ENCODE measurements around the gene ATAD3A. TPM values are rescaled to one million over a fixed set of nuclear protein-coding genes. Genes with fewer than 3 reads are reported as not detected.
"Not testable (repeated sequence)": the region's sequence is repeated elsewhere in the genome, so short reads cannot be mapped to it uniquely, and the experiment has no call there.

Gene ATAD3A
- total RNA-seq, result 10 to 100 TPM; 51.6 to 57.4 TPM

DNA sequence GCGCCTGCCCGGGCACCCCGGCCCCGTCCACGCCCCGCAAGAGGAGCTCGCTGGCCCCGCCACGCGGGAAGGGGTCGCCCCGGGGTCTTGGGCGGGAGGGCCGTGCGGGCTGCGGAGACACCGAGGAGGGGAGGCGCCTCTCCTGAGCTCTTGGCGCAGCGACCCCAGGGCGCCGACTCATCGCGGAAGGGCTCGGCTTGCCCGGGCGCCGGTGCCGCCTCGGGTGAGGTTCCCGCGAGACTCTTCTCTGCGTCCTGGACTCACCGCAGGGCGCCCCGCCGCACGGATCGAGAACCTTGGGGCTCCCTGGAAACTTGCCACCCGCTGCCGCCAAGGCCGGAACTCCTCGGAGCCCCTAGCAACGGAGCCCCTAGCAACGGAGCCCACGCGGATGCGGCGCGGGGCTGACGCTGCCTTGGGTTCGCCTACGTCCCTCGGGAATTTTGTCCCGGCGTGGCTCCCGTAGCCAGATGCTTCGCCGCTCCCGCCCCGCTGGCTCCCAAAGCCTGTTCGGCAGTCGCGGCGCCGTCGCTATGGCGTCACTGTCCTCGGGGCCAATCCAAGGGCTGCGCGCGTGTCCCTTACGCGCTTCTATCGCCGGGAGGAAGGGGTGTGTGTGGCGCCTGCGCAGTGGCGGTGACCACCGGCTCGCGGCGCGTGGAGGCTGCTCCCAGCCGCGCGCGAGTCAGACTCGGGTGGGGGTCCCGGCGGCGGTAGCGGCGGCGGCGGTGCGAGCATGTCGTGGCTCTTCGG is at the start of gene ATAD3A:
ATAD3A (plus strand) TSS at position 630 of the 753 bp plus-strand sequence; CDS start at position 737, 107 bp downstream.
- POLR2A ChIA-PET, result interaction anchor here (0.5 kb wide), 1 partner anchor 104 kb away, joined by 3 read pairs; the partner anchor contains the start of gene MRPL20
- peaks cover 6% of the 10 kb centered on the region for H3K36me3 Mint-ChIP-seq (ENCODE audit: low read depth)
- no peaks in the 10 kb centered on the region for H3K27me3 Mint-ChIP-seq (ENCODE audit: low read depth)
- peaks cover 17% of the 10 kb centered on the region for H3K4me1 Mint-ChIP-seq (ENCODE audit: low read depth)
- H3K27ac Mint-ChIP-seq, result peak within 1 kb of the TSS; percentile 91
- CTCF ChIA-PET, result no interaction called here
- DNase-seq, result peak; percentile 97
- no peaks in the 10 kb centered on the region for H3K9me3 Mint-ChIP-seq (ENCODE audit: insufficient read depth)
- H3K4me3 Mint-ChIP-seq, result peak within 1 kb of the TSS; percentile 79
- ATAC-seq, result peak; percentile 92

- ChIA-PET POLR2A (no interaction called here), CTCF (interaction anchor here (1.1 kb wide), 1 partner anchor 42 kb away, joined by 3 read pairs; no protein-coding TSS in a partner anchor)
- Mint-ChIP-seq H3K36me3 (ENCODE audit: low read depth) (no peaks in the 10 kb centered on the region), H3K27me3 (ENCODE audit: low read depth) (no peaks in the 10 kb centered on the region), H3K9me3 (ENCODE audit: insufficient read depth) (no peaks in the 10 kb centered on the region), H3K4me3 (peak overlapping the region; percentile 36), H3K27ac (peak overlapping the region; percentile 72), H3K4me1 (ENCODE audit: low read depth) (peaks cover 2% of the 10 kb centered on the region)
- peak; percentile 41 for ATAC-seq
- no peak for DNase-seq
Observed at GRCh38 chr1:1462318-1462966, 49.5 kb upstream of the ATAD3A start.

- ATAC-seq (no peak), DNase-seq (no peak)
- ChIA-PET CTCF (interaction anchor here (0.8 kb wide), 1 partner anchor 215 kb away, joined by 3 read pairs; no protein-coding TSS in a partner anchor), POLR2A (no interaction called here)
- H3K4me3 Mint-ChIP-seq, result no peak overlapping the region
- H3K4me1 Mint-ChIP-seq (ENCODE audit: low read depth), result peaks cover 2% of the 10 kb centered on the region
- no peaks in the 10 kb centered on the region for H3K27me3 Mint-ChIP-seq (ENCODE audit: low read depth)
- H3K9me3 Mint-ChIP-seq (ENCODE audit: insufficient read depth), result no peaks in the 10 kb centered on the region
- H3K36me3 Mint-ChIP-seq (ENCODE audit: low read depth), result no peaks in the 10 kb centered on the region
- no peak overlapping the region for H3K27ac Mint-ChIP-seq
Observed at GRCh38 chr1:1463312-1463711, 48.6 kb upstream of the ATAD3A start.

DNA sequence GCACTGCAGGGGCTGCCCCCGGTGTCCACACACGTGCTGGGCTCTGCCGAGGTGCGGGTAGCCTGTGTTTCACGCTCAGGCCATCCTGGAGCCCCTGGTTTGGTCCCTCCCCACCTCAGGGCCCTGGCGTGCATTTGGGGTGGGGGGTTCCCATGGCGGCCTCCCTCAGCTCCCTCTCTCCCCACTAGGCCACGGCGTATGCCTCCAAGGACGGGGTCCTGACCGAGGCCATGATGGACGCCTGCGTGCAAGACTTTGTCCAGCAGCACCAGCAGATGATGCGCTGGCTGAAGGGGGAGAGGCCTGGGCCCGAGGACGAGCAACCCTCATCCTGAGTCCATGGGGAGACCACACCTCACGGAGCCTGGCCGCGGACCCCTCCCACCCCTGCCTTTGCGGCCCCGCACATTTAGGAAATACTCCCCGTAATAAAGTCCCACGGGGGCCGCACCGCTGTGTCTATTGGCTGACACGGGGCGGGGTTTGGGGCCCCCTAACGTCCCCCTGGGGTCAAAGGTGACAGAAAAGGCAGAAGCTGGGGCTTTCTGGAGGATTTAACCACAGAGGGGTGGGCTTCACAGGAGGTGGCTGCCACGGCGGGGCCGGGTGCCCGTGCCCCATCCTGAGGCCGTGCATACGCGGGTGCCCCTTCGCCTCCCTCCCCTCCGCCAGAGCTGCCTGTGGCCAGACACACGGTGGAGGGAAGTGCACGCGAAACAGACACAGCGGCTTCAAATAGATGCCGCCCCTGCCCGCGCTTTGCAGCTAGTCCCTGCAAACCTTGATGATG is 43.6 kb upstream of the ATAD3A start:
- H3K9me3 Mint-ChIP-seq (ENCODE audit: insufficient read depth); H3K27ac Mint-ChIP-seq; DNase-seq; H3K27me3 Mint-ChIP-seq (ENCODE audit: low read depth); ATAC-seq; CTCF ChIA-PET; POLR2A ChIA-PET; H3K4me3 Mint-ChIP-seq; H3K36me3 Mint-ChIP-seq (ENCODE audit: low read depth): not testable (repeated sequence)
- peaks cover 22% of the 10 kb centered on the region for H3K4me1 Mint-ChIP-seq (ENCODE audit: low read depth)

DNA sequence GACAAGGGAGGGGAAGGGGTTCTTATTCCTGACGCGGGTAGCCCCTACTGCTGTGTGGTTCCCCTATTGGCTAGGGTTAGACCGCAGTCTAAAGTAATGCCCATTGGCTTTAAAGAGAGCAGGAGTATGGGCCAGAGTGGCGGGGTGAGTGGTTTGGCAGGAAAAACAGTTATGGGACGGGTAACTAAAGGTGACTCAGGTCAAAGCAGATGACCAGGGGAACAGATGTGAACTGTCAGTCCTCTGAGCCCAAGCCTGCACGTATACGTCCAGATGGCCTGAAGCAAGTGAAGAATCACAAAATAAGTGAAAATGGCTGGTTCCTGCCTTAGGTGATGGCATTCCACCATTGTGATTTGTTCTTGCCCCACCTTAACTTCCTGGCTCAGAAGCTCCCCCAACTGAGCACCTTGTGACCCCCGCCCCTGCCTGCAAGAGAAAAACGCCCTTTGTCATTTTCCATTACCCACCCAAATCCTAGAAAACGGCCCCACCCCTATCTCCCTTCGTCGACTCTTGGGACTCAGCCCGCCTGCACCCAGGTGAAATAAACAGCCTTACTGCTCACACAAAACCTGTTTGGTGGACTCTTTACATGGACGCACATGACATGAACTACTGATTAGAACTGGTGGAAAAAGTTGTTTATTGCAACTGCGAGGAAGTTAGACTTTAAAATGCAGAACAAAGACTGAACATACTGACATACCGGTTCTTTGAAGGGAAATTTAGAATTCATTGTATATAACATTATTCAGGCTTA is 41.2 kb upstream of the ATAD3A start:
- Mint-ChIP-seq H3K27me3 (ENCODE audit: low read depth) (no peaks in the 10 kb centered on the region), H3K4me3 (peak overlapping the region; percentile 93), H3K9me3 (ENCODE audit: insufficient read depth) (no peaks in the 10 kb centered on the region), H3K27ac (peak overlapping the region; percentile 91), H3K36me3 (ENCODE audit: low read depth) (no peaks in the 10 kb centered on the region), H3K4me1 (ENCODE audit: low read depth) (peaks cover 27% of the 10 kb centered on the region)
- ATAC-seq, result peak; percentile 6
- DNase-seq, result peak; percentile 45
- CTCF ChIA-PET, result interaction anchor here (0.7 kb wide), 1 partner anchor 476 kb away, joined by 3 read pairs; no protein-coding TSS in a partner anchor
- POLR2A ChIA-PET, result no interaction called here

DNA sequence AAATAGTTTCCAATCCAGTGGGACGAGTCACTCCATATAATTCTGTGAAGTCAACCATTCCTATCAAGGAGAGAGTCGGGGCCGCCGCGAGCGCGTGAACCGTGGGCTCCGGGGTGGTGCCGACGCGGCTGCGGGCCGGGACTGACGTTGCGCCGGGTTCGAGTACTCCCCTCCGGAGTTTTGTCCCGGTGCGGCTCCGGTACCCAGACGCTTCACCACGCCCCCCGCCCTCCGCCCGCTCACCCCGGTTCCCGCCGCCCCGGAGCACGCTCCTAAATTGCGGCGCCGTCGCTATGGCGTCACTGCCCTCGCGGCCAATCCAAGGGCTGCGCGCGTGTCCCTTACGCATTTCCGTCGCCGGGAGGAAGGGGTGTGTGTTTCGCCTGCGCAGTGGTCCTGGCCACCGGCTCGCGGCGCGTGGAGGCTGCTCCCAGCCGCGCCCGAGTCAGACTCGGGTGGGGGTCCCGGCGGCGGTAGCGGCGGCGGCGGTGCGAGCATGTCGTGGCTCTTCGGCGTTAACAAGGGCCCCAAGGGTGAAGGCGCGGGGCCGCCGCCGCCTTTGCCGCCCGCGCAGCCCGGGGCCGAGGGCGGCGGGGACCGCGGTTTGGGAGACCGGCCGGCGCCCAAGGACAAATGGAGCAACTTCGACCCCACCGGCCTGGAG is 40.4 kb upstream of the ATAD3A start, which contains the start of gene ATAD3B:
ATAD3B (plus strand) TSS at position 377 of the 664 bp plus-strand sequence; CDS start at position 497, 120 bp downstream.
- CTCF ChIA-PET, result no interaction called here
- ATAC-seq (peak; percentile 92), DNase-seq (peak; percentile 94)
- peaks cover 2% of the 10 kb centered on the region for H3K36me3 Mint-ChIP-seq (ENCODE audit: low read depth)
- peak within 1 kb of the TSS; percentile 91 for H3K27ac Mint-ChIP-seq
- H3K9me3 Mint-ChIP-seq (ENCODE audit: insufficient read depth), result no peaks in the 10 kb centered on the region
- peaks cover 27% of the 10 kb centered on the region for H3K4me1 Mint-ChIP-seq (ENCODE audit: low read depth)
- peak within 1 kb of the TSS; percentile 93 for H3K4me3 Mint-ChIP-seq
- POLR2A ChIA-PET, result no interaction called here
- no peaks in the 10 kb centered on the region for H3K27me3 Mint-ChIP-seq (ENCODE audit: low read depth)

GRCh38 chr1:1472053-1472876 is 39.7 kb upstream of the ATAD3A start:
- ATAC-seq (peak; percentile 56), DNase-seq (peak; percentile 38)
- Mint-ChIP-seq H3K4me1 (ENCODE audit: low read depth) (peaks cover 27% of the 10 kb centered on the region), H3K4me3 (peak overlapping the region; percentile 76), H3K27ac (peak overlapping the region; percentile 81)
- H3K9me3 Mint-ChIP-seq (ENCODE audit: insufficient read depth); H3K36me3 Mint-ChIP-seq (ENCODE audit: low read depth); POLR2A ChIA-PET; CTCF ChIA-PET; H3K27me3 Mint-ChIP-seq (ENCODE audit: low read depth): not testable (repeated sequence)

- POLR2A ChIA-PET; H3K4me3 Mint-ChIP-seq; CTCF ChIA-PET; ATAC-seq; H3K27ac Mint-ChIP-seq; H3K27me3 Mint-ChIP-seq (ENCODE audit: low read depth); H3K9me3 Mint-ChIP-seq (ENCODE audit: insufficient read depth); DNase-seq: not testable (repeated sequence)
- H3K4me1 Mint-ChIP-seq (ENCODE audit: low read depth), result peaks cover 14% of the 10 kb centered on the region
- peaks cover 28% of the 10 kb centered on the region for H3K36me3 Mint-ChIP-seq (ENCODE audit: low read depth)
Observed at GRCh38 chr1:1476011-1476410, 36.0 kb upstream of the ATAD3A start.

GRCh38 chr1:1477206-1477605 is 34.8 kb upstream of the ATAD3A start:
- Mint-ChIP-seq H3K27ac (no peak overlapping the region), H3K36me3 (ENCODE audit: low read depth) (peaks cover 32% of the 10 kb centered on the region), H3K4me1 (ENCODE audit: low read depth) (peaks cover 13% of the 10 kb centered on the region), H3K9me3 (ENCODE audit: insufficient read depth) (no peaks in the 10 kb centered on the region), H3K4me3 (no peak overlapping the region), H3K27me3 (ENCODE audit: low read depth) (no peaks in the 10 kb centered on the region)
- ATAC-seq (no peak), DNase-seq (no peak)
- ChIA-PET POLR2A (no interaction called here), CTCF (no interaction called here)

DNA sequence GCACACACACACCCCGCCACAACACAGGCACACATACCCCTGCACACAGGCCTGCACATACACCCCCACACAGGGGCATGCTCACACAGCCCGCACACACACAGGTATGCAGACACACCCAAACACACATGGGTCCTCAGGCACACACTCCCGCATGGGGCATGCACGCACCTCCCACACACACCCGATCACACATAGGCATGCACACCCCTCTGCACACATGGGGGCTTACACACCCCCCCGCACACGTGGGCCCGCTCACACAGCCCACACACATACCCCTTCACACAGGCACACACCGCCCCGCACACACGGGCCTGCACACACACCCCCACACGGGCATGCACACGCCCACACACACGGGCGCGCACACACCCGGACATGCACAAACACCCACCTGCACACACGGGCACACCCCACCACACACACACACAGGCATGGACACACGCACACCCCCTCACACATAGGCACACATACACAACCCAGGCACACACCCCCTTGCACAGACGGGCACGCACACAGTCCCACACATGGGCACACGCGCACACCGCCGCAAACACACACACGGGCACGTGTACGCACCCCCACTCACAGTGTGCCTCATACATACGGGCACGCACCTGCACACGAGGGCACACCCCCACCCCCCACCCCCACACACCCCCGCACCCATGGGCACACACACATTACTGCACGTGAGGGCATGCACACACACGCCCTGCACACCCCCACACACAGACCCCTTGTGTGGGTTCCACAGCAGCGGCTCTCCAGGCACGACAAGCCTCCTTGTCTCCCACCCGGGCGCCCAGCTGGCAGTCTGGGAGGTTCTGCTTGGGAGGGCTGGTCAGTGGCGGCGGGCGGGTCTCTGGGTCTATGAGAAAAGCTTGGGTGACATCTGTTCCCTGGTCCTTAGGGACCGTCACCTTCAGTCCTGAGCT is 32.1 kb upstream of the ATAD3A start:
- Mint-ChIP-seq H3K9me3 (ENCODE audit: insufficient read depth) (no peaks in the 10 kb centered on the region), H3K27me3 (ENCODE audit: low read depth) (no peaks in the 10 kb centered on the region), H3K27ac (no peak overlapping the region), H3K4me3 (no peak overlapping the region), H3K4me1 (ENCODE audit: low read depth) (peaks cover 1% of the 10 kb centered on the region), H3K36me3 (ENCODE audit: low read depth) (peaks cover 44% of the 10 kb centered on the region)
- POLR2A ChIA-PET, result no interaction called here
- ATAC-seq (no peak), DNase-seq (no peak)
- CTCF ChIA-PET, result no interaction called here

Data from activated CD8-positive, alpha-beta T cell treated with anti-CD3 and anti-CD28 coated beads, Interleukin-2, amount 10 ng/mL, durations not matched to agents 7 days and 5 days (primary cell).